ENCODE results near the gene HSPE1. TPM values are rescaled to one million over a fixed set of nuclear protein-coding genes. Genes with fewer than 3 reads are reported as not detected.
A peak's percentile ranks its signal among the peaks of the same experiment; 100 is the strongest.

HSPE1 gene
- total RNA-seq, 6 donors from 2014 or later, result 23.5 to 92.8 (median 51.0) TPM

GRCh38 chr2:197496695-197497094 is 3.5 kb upstream of the HSPE1 start:
- Histone ChIP-seq H3K9me3 (no peaks in the 10 kb centered on the region), H3K27me3 (no peaks in the 10 kb centered on the region), H3K36me3 (peaks cover 12 to 61% (median 35%) of the 10 kb centered on the region in 4 donors), H3K4me1 (peaks cover 20 to 39% (median 29%) of the 10 kb centered on the region in 4 donors), H3K4me3 (no peak overlapping the region), H3K27ac (no peak overlapping the region)
- ATAC-seq (ENCODE audit: low FRiP score in 2 of 2) (no peak), DNase-seq (no peak)
- TF ChIP-seq POLR2AphosphoS5 (IDR thresholded peaks at IDR 0.05) (no peak), EP300 (IDR thresholded peaks at IDR 0.05) (no peak), CTCF (IDR thresholded peaks at IDR 0.05) (no peak), POLR2A (IDR thresholded peaks at IDR 0.05) (no peak)

GRCh38 chr2:197497326-197497725 is 2.9 kb upstream of the HSPE1 start:
- no peak overlapping the region for H3K4me3 ChIP-seq
- 36 to 49% methylated on average over 2 of the region's 2 CpGs for WGBS, 2 donors
- H3K27ac ChIP-seq, result no peak overlapping the region
- H3K36me3 ChIP-seq, result peaks cover 8 to 54% (median 29%) of the 10 kb centered on the region in 4 donors
- TF ChIP-seq CTCF (IDR thresholded peaks at IDR 0.05), result no peak
- no peak for TF ChIP-seq POLR2AphosphoS5 (IDR thresholded peaks at IDR 0.05)
- TF ChIP-seq EP300 (IDR thresholded peaks at IDR 0.05), result no peak
- no peak for TF ChIP-seq POLR2A (IDR thresholded peaks at IDR 0.05)
- no peak for ATAC-seq (ENCODE audit: low FRiP score in 2 of 2)
- H3K4me1 ChIP-seq, result peaks cover 27 to 44% (median 35%) of the 10 kb centered on the region in 4 donors
- no peaks in the 10 kb centered on the region for H3K9me3 ChIP-seq
- H3K27me3 ChIP-seq, result no peaks in the 10 kb centered on the region
- DNase-seq, result no peak

GRCh38 chr2:197498235-197498936 is 1.8 kb upstream of the HSPE1 start:
- peak overlapping the region; percentile 80 to 92 (median 82) for H3K4me3 ChIP-seq
- 15 to 19% methylated on average over 12 to 14 of the region's 14 CpGs for WGBS, 2 donors
- no peak for ATAC-seq (ENCODE audit: low FRiP score in 2 of 2)
- DNase-seq, result no peak
- peak overlapping the region; percentile 87 to 97 (median 92) for H3K27ac ChIP-seq
- H3K27me3 ChIP-seq, result no peaks in the 10 kb centered on the region
- no peaks in the 10 kb centered on the region for H3K9me3 ChIP-seq
- TF ChIP-seq POLR2AphosphoS5 (IDR thresholded peaks at IDR 0.05) (no peak), CTCF (IDR thresholded peaks at IDR 0.05) (no peak), POLR2A (IDR thresholded peaks at IDR 0.05) (no peak), EP300 (IDR thresholded peaks at IDR 0.05) (no peak)
- peaks cover 32 to 51% (median 41%) of the 10 kb centered on the region in 4 donors for H3K4me1 ChIP-seq
- H3K36me3 ChIP-seq, result peaks cover 3 to 51% (median 22%) of the 10 kb centered on the region in 4 donors

- peak overlapping the region; percentile 87 to 97 (median 92) for H3K27ac ChIP-seq
- TF ChIP-seq EP300 (IDR thresholded peaks at IDR 0.05) (no peak), POLR2A (IDR thresholded peaks at IDR 0.05) (peak in 1 of 4 donors; percentile 7)
- peak; percentile 35 to 58 for ATAC-seq (ENCODE audit: low FRiP score in 2 of 2)
- 0 to 3% methylated on average over 8 to 37 of the region's 46 CpGs for WGBS, 2 donors
- H3K4me3 ChIP-seq, result peak overlapping the region; percentile 80 to 92 (median 82)
- peaks cover 32 to 51% (median 41%) of the 10 kb centered on the region in 4 donors for H3K4me1 ChIP-seq
- DNase-seq, result peak; percentile 84 to 91
- no peaks in the 10 kb centered on the region for H3K27me3 ChIP-seq
- peaks cover 3 to 51% (median 17%) of the 10 kb centered on the region in 4 donors for H3K36me3 ChIP-seq
- H3K9me3 ChIP-seq, result no peaks in the 10 kb centered on the region
Measured at GRCh38 chr2:197498937-197499593, 1.1 kb upstream of the HSPE1 start.

GRCh38 chr2:197500503-197501131 is 438 bp downstream of the HSPE1 start:
- DNase-seq (no peak), ATAC-seq (ENCODE audit: low FRiP score in 2 of 2) (peak in 1 of 2 donors; percentile 3)
- TF ChIP-seq EP300 (IDR thresholded peaks at IDR 0.05), result no peak
- peak in 1 of 6 experiments; percentile 7 for TF ChIP-seq CTCF (IDR thresholded peaks at IDR 0.05)
- Histone ChIP-seq H3K9me3 (no peaks in the 10 kb centered on the region), H3K27ac (peak overlapping the region; percentile 87 to 97 (median 92)), H3K36me3 (peaks cover 0 to 46% (median 18%) of the 10 kb centered on the region in 4 donors), H3K4me3 (peak overlapping the region; percentile 77 to 92 (median 82)), H3K4me1 (peaks cover 32 to 51% (median 40%) of the 10 kb centered on the region in 4 donors), H3K27me3 (no peaks in the 10 kb centered on the region)
- 0% methylated on average over 18 to 24 of the region's 30 CpGs for WGBS, 2 donors
